Liver (tissue), 9 donors: Measurements from ENCODE around the gene PCDHGC5. TPM values are rescaled to one million over a fixed set of nuclear protein-coding genes. Genes with fewer than 3 reads are reported as not detected.

Experiments
- DNase-seq: peaks from one replicate; pipeline ENCODE4 v3.0.0-alpha.2; 2017; ENCODE audit warnings: low spot score
- H3K27ac ChIP-seq, 2 donors: one replicate each; pipeline ENCODE4 v1.7.0; 2013; ENCODE audit warnings: inconsistent platforms in 2 of 2, low read length in 2 of 2, control low read depth in 1 of 2, low read depth in 1 of 2, mild to moderate bottlenecking in 1 of 2
- H3K27me3 ChIP-seq, 4 donors: one replicate each; pipeline versions ENCODE4 v1.6.1 to v1.7.0; 2013; ENCODE audit warnings: low read length in 3 of 4, inconsistent platforms in 1 of 4, mild to moderate bottlenecking in 1 of 4, moderate library complexity in 1 of 4; ENCODE audit not compliant: control insufficient read depth in 4 of 4, insufficient read depth in 4 of 4
- H3K36me3 ChIP-seq, 4 donors: one replicate each; pipeline versions ENCODE4 v1.6.1 to v1.7.0; 2013; ENCODE audit warnings: low read length in 3 of 4, mild to moderate bottlenecking in 3 of 4, low read depth in 1 of 4, moderate library complexity in 1 of 4; ENCODE audit not compliant: control insufficient read depth in 4 of 4, insufficient read depth in 3 of 4
- H3K4me1 ChIP-seq, 4 donors: one replicate each; pipeline versions ENCODE4 v1.6.1 to v1.7.0; 2013; ENCODE audit warnings: low read length in 3 of 4, mild to moderate bottlenecking in 3 of 4, moderate library complexity in 1 of 4; ENCODE audit not compliant: control insufficient read depth in 4 of 4, insufficient read depth in 4 of 4
- H3K4me3 ChIP-seq, 3 donors: one replicate each; pipeline versions ENCODE4 v1.6.1 to v1.7.0; 2013; ENCODE audit warnings: low read length in 3 of 3, control low read depth in 1 of 3, low read depth in 1 of 3, mild to moderate bottlenecking in 1 of 3
- H3K9ac ChIP-seq, 2 donors: one replicate each; pipeline ENCODE4 v1.7.0; 2013; ENCODE audit warnings: low read length in 2 of 2, mild to moderate bottlenecking in 2 of 2, moderate library complexity in 2 of 2, control low read depth in 1 of 2, low read depth in 1 of 2
- H3K9me3 ChIP-seq, 4 donors: one replicate each; pipeline versions ENCODE4 v1.6.1 to v1.7.0; 2013; ENCODE audit warnings: low read length in 3 of 4; ENCODE audit not compliant: control insufficient read depth in 4 of 4
- ATF3 ChIP-seq: IDR thresholded peaks from 2 replicates; pipeline ENCODE4 v1.6.1; 2016; ENCODE audit warnings: antibody characterized with exemption
- CTCF ChIP-seq: fragments of 150-350 bp; IDR thresholded peaks from 2 replicates; pipeline ENCODE4 v1.5.1; 2017; ENCODE audit warnings: improper control_type of control experiment, low read depth, low read length; ENCODE audit not compliant: missing input control
- EGR1 ChIP-seq, 2 donors: IDR thresholded peaks; 2 replicates each; pipeline ENCODE4 v1.6.1; 2016 to 2018; ENCODE audit warnings: antibody characterized with exemption in 2 of 2, low read depth in 2 of 2
- FOXA1 ChIP-seq: IDR thresholded peaks from 2 replicates; pipeline ENCODE4 v1.6.1; 2016; ENCODE audit warnings: antibody characterized with exemption
- FOXA2 ChIP-seq: IDR thresholded peaks from 2 replicates; pipeline ENCODE4 v1.6.1; 2016; ENCODE audit warnings: antibody characterized with exemption
- GABPA ChIP-seq, 2 donors: IDR thresholded peaks in 1 of 2; conservative IDR thresholded peaks in 1 of 2; 2 replicates each; pipeline ENCODE4 v1.6.1; 2016; ENCODE audit warnings: antibody characterized with exemption in 2 of 2, mild to moderate bottlenecking in 1 of 2, moderate library complexity in 1 of 2
- HNF4A ChIP-seq, 2 donors: conservative IDR thresholded peaks; 2 replicates each; pipeline ENCODE4 v1.6.1; 2016; ENCODE audit warnings: antibody characterized with exemption in 2 of 2, mild to moderate bottlenecking in 2 of 2
- HNF4G ChIP-seq: IDR thresholded peaks from 2 replicates; pipeline ENCODE4 v1.6.1; 2016; ENCODE audit warnings: antibody characterized with exemption
- JUND ChIP-seq, 2 donors: IDR thresholded peaks; 2 replicates each; pipeline ENCODE4 v1.6.1; 2016; ENCODE audit warnings: antibody characterized with exemption in 2 of 2
- NR2F2 ChIP-seq: IDR thresholded peaks from 2 replicates; pipeline ENCODE4 v1.6.1; 2016; ENCODE audit warnings: antibody characterized with exemption
- RAD21 ChIP-seq, 2 donors: IDR thresholded peaks; 2 replicates each; pipeline ENCODE4 v1.6.1; 2016; ENCODE audit warnings: antibody characterized with exemption in 2 of 2, mild to moderate bottlenecking in 2 of 2
- REST ChIP-seq: IDR thresholded peaks from 2 replicates; pipeline ENCODE4 v1.6.1; 2016; ENCODE audit warnings: antibody characterized with exemption, mild to moderate bottlenecking
- RXRA ChIP-seq, 2 donors: IDR thresholded peaks; 2 replicates each; pipeline ENCODE4 v1.6.1; 2017 to 2018; ENCODE audit warnings: antibody characterized with exemption in 2 of 2, mild to moderate bottlenecking in 1 of 2
- SP1 ChIP-seq: IDR thresholded peaks from 2 replicates; pipeline ENCODE4 v1.6.1; 2018; ENCODE audit warnings: antibody characterized with exemption, mild to moderate bottlenecking
- TAF1 ChIP-seq: conservative IDR thresholded peaks from 2 replicates; pipeline ENCODE4 v1.6.1; 2016; ENCODE audit warnings: antibody characterized with exemption, mild to moderate bottlenecking
- YY1 ChIP-seq: IDR thresholded peaks from 2 replicates; pipeline ENCODE4 v1.6.1; 2016; ENCODE audit warnings: antibody characterized with exemption, mild to moderate bottlenecking
- WGBS: extraction: QIAGEN DNeasy Blood & Tissue Kit; methylation state at CpG from one replicate; pipeline ENCODE4 v1.1.7; 2013; 5-methylcytosine and 5-hydroxymethylcytosine counted together
- polyA plus RNA-seq, 2 donors: library from polyadenylated mRNA; stranded (reverse) in 1 of 2; unstranded in 1 of 2; fragments of 200-250 nt in 1 of 2; fragments of >200 nt in 1 of 2; fragmentation: Nextera tagmentation in 1 of 2; extraction: Ambion mirVana in 1 of 2; gene quantifications; one replicate each; pipeline versions ENCODE4 v1.2.1 to v1.2.3, GENCODE V29; 2013 to 2015
- total RNA-seq, 2 donors: library from RNA; depleted of rRNA; stranded (reverse); fragments of >200 nt; gene quantifications; one replicate each; pipeline ENCODE4 v1.2.3, GENCODE V29; 2014
- TF ChIP-seq, protein P1 (sequence below): IDR thresholded peaks from 2 replicates; pipeline ENCODE4 v1.6.1; 2016; ENCODE audit warnings: antibody characterized with exemption
- TF ChIP-seq, protein P2 (sequence below): IDR thresholded peaks from 2 replicates; pipeline ENCODE4 v1.6.1; 2016; ENCODE audit warnings: antibody characterized with exemption
- donor health status: healthy.
- donor health status: healthy.
- donor health status: healthy.
- donor health status: healthy.
- donor health status: healthy.

Gene PCDHGC5
- total and polyA plus RNA-seq, 4 donors, result 0.02 to 1.1 (median 0.19) TPM; not detected in 1

- TF ChIP-seq REST, result no peak
- TF ChIP-seq FOXA2, result no peak
- TF ChIP-seq YY1, result no peak
- TF ChIP-seq NR2F2, result no peak
- TF ChIP-seq RAD21 (IDR thresholded peaks at IDR 0.05), result no peak
- TF ChIP-seq, protein P1, sequence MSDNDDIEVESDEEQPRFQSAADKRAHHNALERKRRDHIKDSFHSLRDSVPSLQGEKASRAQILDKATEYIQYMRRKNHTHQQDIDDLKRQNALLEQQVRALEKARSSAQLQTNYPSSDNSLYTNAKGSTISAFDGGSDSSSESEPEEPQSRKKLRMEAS, result no peak
- TF ChIP-seq HNF4G, result no peak
- TF ChIP-seq SP1, result no peak
- TF ChIP-seq HNF4A (conservative IDR thresholded peaks at IDR 0.05), result no peak
Observed at GRCh38 chr5:141495453-141495811, 6.6 kb downstream of the PCDHGC5 start (continued).

DNA sequence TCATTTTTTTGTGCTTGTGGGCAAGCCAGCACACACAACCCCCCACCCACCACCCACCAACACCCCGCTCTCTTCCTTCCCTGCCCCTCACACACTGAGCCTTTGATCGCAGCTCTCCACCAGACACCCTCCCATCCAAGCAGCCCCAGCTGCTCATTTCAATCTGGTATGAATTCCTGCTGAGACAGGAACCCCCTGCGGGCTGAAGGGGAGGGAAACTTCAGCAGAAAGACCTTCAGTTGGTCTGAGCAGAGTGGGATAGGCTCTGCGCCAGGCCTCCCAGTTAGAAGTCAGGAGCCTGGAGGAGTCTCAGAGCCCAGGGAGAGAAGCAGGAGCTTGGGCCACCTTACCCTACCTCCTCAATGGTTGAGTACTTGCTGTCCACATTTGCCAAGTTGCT, 7.2 kb downstream of the PCDHGC5 start:
- TF ChIP-seq RXRA (IDR thresholded peaks at IDR 0.05), result no peak
- no peak for TF ChIP-seq YY1
- no peak for TF ChIP-seq EGR1 (IDR thresholded peaks at IDR 0.05; ENCODE audit: low read depth in 2 of 2)
- TF ChIP-seq ATF3, result no peak
- no peak for TF ChIP-seq NR2F2
- TF ChIP-seq RAD21 (IDR thresholded peaks at IDR 0.05), result no peak
- TF ChIP-seq FOXA2, result no peak
- no peak for TF ChIP-seq REST
- peaks cover 0 to 9% (median 4%) of the 10 kb centered on the region in 4 donors for H3K4me1 ChIP-seq
- H3K9ac ChIP-seq, result no peak overlapping the region
- DNase-seq, result no peak
- H3K36me3 ChIP-seq, result no peaks in the 10 kb centered on the region
- 84% methylated on average over 4 of the region's 4 CpGs for WGBS
- H3K4me3 ChIP-seq, result no peak overlapping the region
- H3K27ac ChIP-seq, result no peak overlapping the region
- H3K9me3 ChIP-seq, result peaks cover 0 to 2% (median 0%) of the 10 kb centered on the region in 4 donors
- H3K27me3 ChIP-seq, result no peaks in the 10 kb centered on the region

- H3K36me3 ChIP-seq, result peaks cover 0 to 2% (median 0%) of the 10 kb centered on the region in 4 donors
- no peaks in the 10 kb centered on the region for H3K9me3 ChIP-seq
- no peak overlapping the region for H3K9ac ChIP-seq
- DNase-seq, result no peak
- no peaks in the 10 kb centered on the region for H3K27me3 ChIP-seq
- H3K4me1 ChIP-seq, result no peaks in the 10 kb centered on the region
- H3K27ac ChIP-seq, result no peak overlapping the region
- H3K4me3 ChIP-seq, result no peak overlapping the region
- WGBS, result 86% methylated on average over 7 of the region's 7 CpGs
- TF ChIP-seq, protein P1, result no peak
- no peak for TF ChIP-seq FOXA1
- no peak for TF ChIP-seq GABPA (IDR thresholded peaks at IDR 0.05 in 1 of 2, conservative IDR thresholded peaks at IDR 0.05 in 1 of 2)
- TF ChIP-seq, protein P2, sequence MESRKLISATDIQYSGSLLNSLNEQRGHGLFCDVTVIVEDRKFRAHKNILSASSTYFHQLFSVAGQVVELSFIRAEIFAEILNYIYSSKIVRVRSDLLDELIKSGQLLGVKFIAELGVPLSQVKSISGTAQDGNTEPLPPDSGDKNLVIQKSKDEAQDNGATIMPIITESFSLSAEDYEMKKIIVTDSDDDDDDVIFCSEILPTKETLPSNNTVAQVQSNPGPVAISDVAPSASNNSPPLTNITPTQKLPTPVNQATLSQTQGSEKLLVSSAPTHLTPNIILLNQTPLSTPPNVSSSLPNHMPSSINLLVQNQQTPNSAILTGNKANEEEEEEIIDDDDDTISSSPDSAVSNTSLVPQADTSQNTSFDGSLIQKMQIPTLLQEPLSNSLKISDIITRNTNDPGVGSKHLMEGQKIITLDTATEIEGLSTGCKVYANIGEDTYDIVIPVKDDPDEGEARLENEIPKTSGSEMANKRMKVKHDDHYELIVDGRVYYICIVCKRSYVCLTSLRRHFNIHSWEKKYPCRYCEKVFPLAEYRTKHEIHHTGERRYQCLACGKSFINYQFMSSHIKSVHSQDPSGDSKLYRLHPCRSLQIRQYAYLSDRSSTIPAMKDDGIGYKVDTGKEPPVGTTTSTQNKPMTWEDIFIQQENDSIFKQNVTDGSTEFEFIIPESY, result no peak
- no peak for TF ChIP-seq EGR1 (IDR thresholded peaks at IDR 0.05; ENCODE audit: low read depth in 2 of 2)
- no peak for TF ChIP-seq NR2F2
- TF ChIP-seq CTCF, result no peak
- TF ChIP-seq ATF3, result no peak
- TF ChIP-seq RAD21 (IDR thresholded peaks at IDR 0.05), result no peak
- TF ChIP-seq YY1, result no peak
- TF ChIP-seq TAF1, result no peak
- TF ChIP-seq SP1, result no peak
- TF ChIP-seq HNF4A (conservative IDR thresholded peaks at IDR 0.05), result no peak
- TF ChIP-seq JUND (IDR thresholded peaks at IDR 0.05), result no peak
- TF ChIP-seq HNF4G, result no peak
- no peak for TF ChIP-seq FOXA2
Observed at GRCh38 chr5:141501761-141502160, 12.9 kb downstream of the PCDHGC5 start.
